Left colon (tissue), 2 donors: ENCODE results near the gene FMNL2. TPM values are rescaled to one million over a fixed set of nuclear protein-coding genes. Genes with fewer than 3 reads are reported as not detected.
A peak's percentile ranks its signal among the peaks of the same experiment; 100 is the strongest.

Experiments used
- ATAC-seq: fragments of 200-7000 bp; cut with Tn5 transposase; one replicate; pipeline ENCODE4 v1.9.1; 2020; ENCODE audit warnings: mild to moderate bottlenecking, moderate library complexity
- DNase-seq, 2 donors: peaks; one replicate each; pipeline ENCODE4 v3.0.0-alpha.2; 2020
- intact Hi-C, 2 donors: fragments of 100-400 bp; cut with DNase I in 1 of 2; cut with micrococcal nuclease in 1 of 2; formaldehyde crosslinking; loops; one replicate each; pipeline versions ENCODE4 v1.11.2 to v1.14.0; 2022; cut with DNase I, micrococcal nuclease
- total RNA-seq, 2 donors: library from RNA; stranded (reverse); fragmentation: NEBNext Ultra II Directional; extraction: Animal tissue kit (Norgen Biotek cat#: 25700); gene quantifications; one replicate each; pipeline ENCODE4 v1.2.1, GENCODE V29; 2021
- donor health status: DM: no; HTN: no; CAD: no.
- donor health status: DM: yes; HTN: yes; CAD: no.

The FMNL2 gene
- total RNA-seq, 2 donors from 2014 or later = 14.8 to 14.9 TPM

- no peak for DNase-seq
- no peak for ATAC-seq
- intact Hi-C loops = no loop called here
Observed at GRCh38 chr2:152413228-152414030, 78.5 kb downstream of the FMNL2 start.

- ATAC-seq (no peak), DNase-seq (no peak)
- intact Hi-C loops = no loop called here
Observed at GRCh38 chr2:152415231-152415642, 80.3 kb downstream of the FMNL2 start.

GRCh38 chr2:152415796-152416195 is 80.8 kb downstream of the FMNL2 start:
- intact Hi-C loops = no loop called here
- DNase-seq = no peak
- no peak for ATAC-seq

- intact Hi-C loops = no loop called here
- DNase-seq (no peak), ATAC-seq (no peak)
Observed at GRCh38 chr2:152418688-152419087, 83.7 kb downstream of the FMNL2 start.

GRCh38 chr2:152419944-152420343 is 85.0 kb downstream of the FMNL2 start:
- intact Hi-C loops = no loop called here
- ATAC-seq (no peak), DNase-seq (no peak)

- ATAC-seq (no peak), DNase-seq (no peak)
- intact Hi-C loops = no loop called here
Observed at GRCh38 chr2:152420363-152420762, 85.4 kb downstream of the FMNL2 start.

GRCh38 chr2:152420936-152421335 is 86.0 kb downstream of the FMNL2 start:
- no peak for ATAC-seq
- intact Hi-C loops = no loop called here
- DNase-seq = no peak

GRCh38 chr2:152421521-152422370 is 86.8 kb downstream of the FMNL2 start:
- ATAC-seq (peak; percentile 99), DNase-seq (peak; percentile 18 to 57)
- intact Hi-C loops = no loop called here

- ATAC-seq (no peak), DNase-seq (no peak)
- intact Hi-C loops = no loop called here
Observed at GRCh38 chr2:152423684-152424083, 88.7 kb downstream of the FMNL2 start.

- intact Hi-C loops = no loop called here
- no peak for DNase-seq
- no peak for ATAC-seq
Observed at GRCh38 chr2:152425765-152426727, 91.1 kb downstream of the FMNL2 start.

GRCh38 chr2:152426801-152427200 is 91.8 kb downstream of the FMNL2 start:
- no peak for ATAC-seq
- intact Hi-C loops = no loop called here

GRCh38 chr2:152427902-152428301 is 92.9 kb downstream of the FMNL2 start:
- intact Hi-C loops = no loop called here
- DNase-seq (no peak), ATAC-seq (peak; percentile 28)

More at GRCh38 chr2:152426801-152427200, 91.8 kb downstream of the FMNL2 start:
- no peak for DNase-seq

- ATAC-seq = no peak
- no peak for DNase-seq
- intact Hi-C loops = no loop called here
Observed at GRCh38 chr2:152428800-152429582, 94.0 kb downstream of the FMNL2 start.

- intact Hi-C loops = no loop called here
- ATAC-seq (no peak), DNase-seq (no peak)
Observed at GRCh38 chr2:152430876-152431275, 95.9 kb downstream of the FMNL2 start.

- ATAC-seq = no peak
- intact Hi-C loops = no loop called here
- DNase-seq = no peak
Observed at GRCh38 chr2:152431370-152432098, 96.6 kb downstream of the FMNL2 start.

GRCh38 chr2:152432206-152432653 is 97.3 kb downstream of the FMNL2 start:
- intact Hi-C loops = no loop called here
- no peak for ATAC-seq
- DNase-seq = no peak

GRCh38 chr2:152432765-152433164 is 97.8 kb downstream of the FMNL2 start:
- intact Hi-C loops = no loop called here
- DNase-seq (no peak), ATAC-seq (no peak)
